ENCODE results near the gene MYOF.

The MYOF gene

GRCh38 chr10:93336110-93336509, 146.0 kb downstream of the MYOF start:
- no peak overlapping the region for H3K27ac ChIP-seq
- TF ChIP-seq ZFX (IDR thresholded peaks at IDR 0.05): no peak
- TF ChIP-seq, protein P1, sequence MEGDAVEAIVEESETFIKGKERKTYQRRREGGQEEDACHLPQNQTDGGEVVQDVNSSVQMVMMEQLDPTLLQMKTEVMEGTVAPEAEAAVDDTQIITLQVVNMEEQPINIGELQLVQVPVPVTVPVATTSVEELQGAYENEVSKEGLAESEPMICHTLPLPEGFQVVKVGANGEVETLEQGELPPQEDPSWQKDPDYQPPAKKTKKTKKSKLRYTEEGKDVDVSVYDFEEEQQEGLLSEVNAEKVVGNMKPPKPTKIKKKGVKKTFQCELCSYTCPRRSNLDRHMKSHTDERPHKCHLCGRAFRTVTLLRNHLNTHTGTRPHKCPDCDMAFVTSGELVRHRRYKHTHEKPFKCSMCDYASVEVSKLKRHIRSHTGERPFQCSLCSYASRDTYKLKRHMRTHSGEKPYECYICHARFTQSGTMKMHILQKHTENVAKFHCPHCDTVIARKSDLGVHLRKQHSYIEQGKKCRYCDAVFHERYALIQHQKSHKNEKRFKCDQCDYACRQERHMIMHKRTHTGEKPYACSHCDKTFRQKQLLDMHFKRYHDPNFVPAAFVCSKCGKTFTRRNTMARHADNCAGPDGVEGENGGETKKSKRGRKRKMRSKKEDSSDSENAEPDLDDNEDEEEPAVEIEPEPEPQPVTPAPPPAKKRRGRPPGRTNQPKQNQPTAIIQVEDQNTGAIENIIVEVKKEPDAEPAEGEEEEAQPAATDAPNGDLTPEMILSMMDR (conservative IDR thresholded peaks at IDR 0.05): no peak

DNA sequence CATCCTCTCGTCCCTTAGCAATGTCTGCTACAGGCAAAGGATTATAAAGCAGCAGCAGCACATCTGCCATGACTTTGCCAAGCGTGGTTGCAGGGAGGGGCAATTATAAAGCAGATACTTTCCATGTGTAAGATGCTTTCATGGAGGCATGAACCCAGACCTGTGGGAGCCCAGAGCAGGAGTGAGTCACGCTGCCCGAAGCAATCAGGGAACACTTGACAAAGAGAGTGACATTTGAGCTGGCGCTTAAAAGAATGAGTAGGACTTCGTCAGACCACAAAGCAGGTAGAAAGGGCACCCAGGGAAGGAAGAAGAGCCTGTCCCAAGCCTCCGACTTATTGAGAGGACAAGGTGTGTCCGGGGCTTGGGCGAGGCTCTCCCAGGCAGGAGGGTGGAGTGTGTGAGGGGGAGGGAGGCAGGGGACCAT, 147.2 kb downstream of the MYOF start:
- no peak overlapping the region for H3K27ac ChIP-seq

GRCh38 chr10:93334181-93334580, 148.0 kb downstream of the MYOF start:
- no peak for TF ChIP-seq ZFX (IDR thresholded peaks at IDR 0.05)
- TF ChIP-seq, protein P1 (conservative IDR thresholded peaks at IDR 0.05): no peak
- no peak overlapping the region for H3K27ac ChIP-seq

More for the DNA sequence above, 147.2 kb downstream of the MYOF start:
- TF ChIP-seq, protein P1 (conservative IDR thresholded peaks at IDR 0.05): no peak
- no peak for TF ChIP-seq ZFX (IDR thresholded peaks at IDR 0.05)

DNA sequence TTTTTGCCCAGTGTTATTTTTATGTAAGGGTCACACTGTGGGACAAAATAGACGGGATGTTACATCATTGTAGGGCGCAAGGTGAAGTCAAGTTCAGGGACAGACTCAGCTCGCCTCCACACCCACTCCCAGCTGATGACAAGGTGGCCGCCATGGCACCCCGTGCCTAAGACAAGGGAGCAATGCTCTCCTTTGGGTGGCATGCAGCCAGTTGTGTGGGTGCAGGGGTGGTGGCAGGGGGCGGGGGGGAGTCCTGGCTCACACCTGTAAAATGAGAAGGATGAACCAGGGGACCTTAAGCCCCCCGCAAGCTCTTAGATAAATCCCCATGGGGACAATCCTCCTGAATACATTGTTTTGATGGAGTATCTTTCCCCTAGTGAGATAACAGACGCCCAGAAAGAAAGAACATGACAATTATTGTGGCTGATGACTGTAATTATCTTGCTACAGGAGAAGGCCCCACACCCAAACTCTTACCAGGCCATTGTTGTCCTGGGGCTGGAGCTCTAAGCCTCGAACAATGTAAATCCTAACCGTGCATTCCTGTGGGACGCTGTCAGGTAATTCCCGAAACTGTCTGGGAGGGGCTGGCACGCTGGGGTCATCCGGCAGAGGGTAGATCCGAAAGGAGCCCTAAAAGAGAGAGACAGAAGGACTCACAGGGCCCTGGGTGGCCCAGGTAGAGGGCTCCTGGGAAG, 148.7 kb downstream of the MYOF start:
- TF ChIP-seq, protein P1 (conservative IDR thresholded peaks at IDR 0.05): no peak
- no peak for TF ChIP-seq ZFX (IDR thresholded peaks at IDR 0.05)
- no peak overlapping the region for H3K27ac ChIP-seq

- TF ChIP-seq ZFX (IDR thresholded peaks at IDR 0.05): no peak
- TF ChIP-seq, protein P1 (conservative IDR thresholded peaks at IDR 0.05): no peak
- H3K27ac ChIP-seq: no peak overlapping the region
Measured at GRCh38 chr10:93330824-93331223, 151.3 kb downstream of the MYOF start.

DNA sequence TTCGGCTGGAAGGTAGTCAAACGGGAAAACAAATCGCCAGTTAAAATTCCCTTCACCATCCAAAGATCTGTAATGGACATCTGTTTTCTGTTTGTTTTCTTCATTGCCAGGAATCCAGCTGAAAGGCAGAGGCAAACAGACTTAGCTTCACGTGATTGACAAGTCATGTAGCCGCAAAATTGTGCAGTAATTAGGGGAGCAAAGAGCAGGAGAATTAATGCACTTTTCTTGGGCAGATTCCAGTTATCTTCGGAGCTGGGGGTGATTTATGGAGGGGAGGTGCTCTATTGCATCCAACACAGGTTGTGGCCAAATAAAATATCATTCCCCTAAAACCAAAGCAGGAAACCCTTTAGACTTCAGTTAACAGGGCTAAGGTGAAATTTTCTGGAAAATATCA, 162.2 kb downstream of the MYOF start:
- TF ChIP-seq ZFX (IDR thresholded peaks at IDR 0.05): no peak
- TF ChIP-seq, protein P1 (conservative IDR thresholded peaks at IDR 0.05): no peak
- H3K27ac ChIP-seq: no peak overlapping the region

- TF ChIP-seq, protein P1 (conservative IDR thresholded peaks at IDR 0.05): no peak
- no peak for TF ChIP-seq ZFX (IDR thresholded peaks at IDR 0.05)
- no peak overlapping the region for H3K27ac ChIP-seq
Measured at GRCh38 chr10:93319096-93319495, 163.0 kb downstream of the MYOF start.

Data from C4-2B (cell line).